Measurements from ENCODE around the gene RETREG3. TPM values are rescaled to one million over a fixed set of nuclear protein-coding genes. Genes with fewer than 3 reads are reported as not detected.

The RETREG3 gene
- total RNA-seq = 10 to 100 TPM; 51.5 to 55.4 TPM
- polyA plus RNA-seq (2013, experiment 1 of 2) = 30.1 TPM
- polyA plus RNA-seq (2013, experiment 2 of 2) = 28.4 TPM
- long read RNA-seq, experiment 1, partial matches to known transcripts = 1 of 5 reads
- long read RNA-seq, experiment 1, other reads (novel, unspliced or antisense) = 3 of 5 reads
- long read RNA-seq, experiment 2, transcript RETREG3-201 (9 exons, 3,759 nt) = major isoform, 50 of 68 reads
- long read RNA-seq, experiment 2, partial matches to known transcripts = 3 of 68 reads
- long read RNA-seq, experiment 2, other reads (novel, unspliced or antisense) = 14 of 68 reads
- long read RNA-seq, experiment 3, transcript RETREG3-205 (8 exons, 1,632 nt) = minor isoform, 8 of 339 reads
- long read RNA-seq, experiment 3, transcript RETREG3-201 (9 exons, 3,759 nt) = major isoform, 290 of 339 reads
- long read RNA-seq, experiment 3, partial matches to known transcripts = 6 of 339 reads
- long read RNA-seq, experiment 3, other reads (novel, unspliced or antisense) = 35 of 339 reads
- long read RNA-seq, experiment 4, partial matches to known transcripts = 2 of 7 reads
- long read RNA-seq, experiment 4, other reads (novel, unspliced or antisense) = 3 of 7 reads

- Histone ChIP-seq H3K27me3 (ENCODE audit: control insufficient read depth, insufficient read depth, low read length, poor library complexity, severe bottlenecking) (no peaks in the 10 kb centered on the region), H3K4me3 (ENCODE audit: low read length) (peak within 1 kb of the TSS; percentile 90), H3K4me1 (ENCODE audit: control insufficient read depth, insufficient read depth, low read length) (no peaks in the 10 kb centered on the region), H3K9me3 (ENCODE audit: control insufficient read depth, low read length) (no peaks in the 10 kb centered on the region), H3K36me3 (ENCODE audit: control insufficient read depth, insufficient read depth, low read length) (peaks cover 25% of the 10 kb centered on the region), H3K27ac (ENCODE audit: low read depth, low read length) (peak within 1 kb of the TSS; percentile 81), H3K9ac (ENCODE audit: extremely low read depth, low read length, poor library complexity, severe bottlenecking) (peak within 1 kb of the TSS; percentile 79)
- Mint-ChIP-seq H3K9me3 (no peaks in the 10 kb centered on the region), H3K27me3 (ENCODE audit: insufficient read depth) (no peaks in the 10 kb centered on the region), H3K36me3 (ENCODE audit: low read depth) (peaks cover 21% of the 10 kb centered on the region), H3K27ac (peak within 1 kb of the TSS; percentile 94), H3K4me1 (peaks cover 12% of the 10 kb centered on the region), H3K4me3 (peak within 1 kb of the TSS; percentile 91)
- WGBS, 2 experiments (ENCODE audit: insufficient coverage in 1 of 2, insufficient read length in 1 of 2) = 0 to 1% methylated on average over 28 to 66 of the region's 66 CpGs
- peak; percentile 58 for TF ChIP-seq CTCF (conservative IDR thresholded peaks at IDR 0.05)
- DNase-seq = peak; percentile 100
Observed at GRCh38 chr17:42609182-42609813, at the start of gene RETREG3, which contains the start of gene TUBG1. Gene RETREG3 (minus strand): TSS chr17:42609374. CDS start chr17:42609324, 50 bp downstream. Gene TUBG1 (plus strand): TSS chr17:42609683. CDS start chr17:42609738, 55 bp downstream.

- no peak for DNase-seq
- peak overlapping the region; percentile 84 for H3K4me3 Mint-ChIP-seq
- H3K27ac Mint-ChIP-seq = no peak overlapping the region
- Histone ChIP-seq H3K27ac (ENCODE audit: low read depth, low read length) (no peak overlapping the region), H3K4me3 (ENCODE audit: low read length) (no peak overlapping the region), H3K9ac (ENCODE audit: extremely low read depth, low read length, poor library complexity, severe bottlenecking) (no peak overlapping the region), H3K9me3 (ENCODE audit: control insufficient read depth, low read length) (no peaks in the 10 kb centered on the region), H3K36me3 (ENCODE audit: control insufficient read depth, insufficient read depth, low read length) (peaks cover 9% of the 10 kb centered on the region), H3K27me3 (ENCODE audit: control insufficient read depth, insufficient read depth, low read length, poor library complexity, severe bottlenecking) (no peaks in the 10 kb centered on the region), H3K4me1 (ENCODE audit: control insufficient read depth, insufficient read depth, low read length) (peaks cover 6% of the 10 kb centered on the region)
- H3K4me1 Mint-ChIP-seq = peaks cover 14% of the 10 kb centered on the region
- peaks cover 4% of the 10 kb centered on the region for H3K9me3 Mint-ChIP-seq
- WGBS, 2 experiments (ENCODE audit: insufficient coverage in 1 of 2, insufficient read length in 1 of 2) = 94 to 100% methylated on average over 4 to 8 of the region's 9 CpGs
- peaks cover 6% of the 10 kb centered on the region for H3K36me3 Mint-ChIP-seq (ENCODE audit: low read depth)
- TF ChIP-seq CTCF (conservative IDR thresholded peaks at IDR 0.05) = no peak
- peaks cover 3% of the 10 kb centered on the region for H3K27me3 Mint-ChIP-seq (ENCODE audit: insufficient read depth)
Observed at GRCh38 chr17:42657824-42658588, 48.8 kb upstream of the RETREG3 start.

GRCh38 chr17:42655528-42655927 lies 46.4 kb upstream of the RETREG3 start:
- Mint-ChIP-seq H3K36me3 (ENCODE audit: low read depth) (no peaks in the 10 kb centered on the region), H3K9me3 (peaks cover 4% of the 10 kb centered on the region), H3K27me3 (ENCODE audit: insufficient read depth) (peaks cover 3% of the 10 kb centered on the region), H3K4me1 (peaks cover 14% of the 10 kb centered on the region), H3K27ac (no peak overlapping the region), H3K4me3 (no peak overlapping the region)
- DNase-seq = no peak
- no peak for TF ChIP-seq CTCF (conservative IDR thresholded peaks at IDR 0.05)
- no peak overlapping the region for H3K27ac ChIP-seq (ENCODE audit: low read depth, low read length)
- H3K9me3 ChIP-seq (ENCODE audit: control insufficient read depth, low read length) = no peaks in the 10 kb centered on the region
- H3K27me3 ChIP-seq (ENCODE audit: control insufficient read depth, insufficient read depth, low read length, poor library complexity, severe bottlenecking) = no peaks in the 10 kb centered on the region
- 72 to 83% methylated on average over 2 of the region's 2 CpGs for WGBS, 2 experiments (ENCODE audit: insufficient coverage in 1 of 2, insufficient read length in 1 of 2)
- no peaks in the 10 kb centered on the region for H3K36me3 ChIP-seq (ENCODE audit: control insufficient read depth, insufficient read depth, low read length)
- H3K9ac ChIP-seq (ENCODE audit: extremely low read depth, low read length, poor library complexity, severe bottlenecking) = no peak overlapping the region
- H3K4me3 ChIP-seq (ENCODE audit: low read length) = no peak overlapping the region
- H3K4me1 ChIP-seq (ENCODE audit: control insufficient read depth, insufficient read depth, low read length) = peaks cover 6% of the 10 kb centered on the region
